Measurements from ENCODE around the gene CNIH2. TPM values are rescaled to one million over a fixed set of nuclear protein-coding genes. Genes with fewer than 3 reads are reported as not detected.
"Not testable (repeated sequence)": the region's sequence is repeated elsewhere in the genome, so short reads cannot be mapped to it uniquely, and the experiment has no call there.

The CNIH2 gene
- 2.0 and 3.4 TPM in 2 replicates for total RNA-seq (2014; rRNA removed; shearing (Covaris generic))

DNA sequence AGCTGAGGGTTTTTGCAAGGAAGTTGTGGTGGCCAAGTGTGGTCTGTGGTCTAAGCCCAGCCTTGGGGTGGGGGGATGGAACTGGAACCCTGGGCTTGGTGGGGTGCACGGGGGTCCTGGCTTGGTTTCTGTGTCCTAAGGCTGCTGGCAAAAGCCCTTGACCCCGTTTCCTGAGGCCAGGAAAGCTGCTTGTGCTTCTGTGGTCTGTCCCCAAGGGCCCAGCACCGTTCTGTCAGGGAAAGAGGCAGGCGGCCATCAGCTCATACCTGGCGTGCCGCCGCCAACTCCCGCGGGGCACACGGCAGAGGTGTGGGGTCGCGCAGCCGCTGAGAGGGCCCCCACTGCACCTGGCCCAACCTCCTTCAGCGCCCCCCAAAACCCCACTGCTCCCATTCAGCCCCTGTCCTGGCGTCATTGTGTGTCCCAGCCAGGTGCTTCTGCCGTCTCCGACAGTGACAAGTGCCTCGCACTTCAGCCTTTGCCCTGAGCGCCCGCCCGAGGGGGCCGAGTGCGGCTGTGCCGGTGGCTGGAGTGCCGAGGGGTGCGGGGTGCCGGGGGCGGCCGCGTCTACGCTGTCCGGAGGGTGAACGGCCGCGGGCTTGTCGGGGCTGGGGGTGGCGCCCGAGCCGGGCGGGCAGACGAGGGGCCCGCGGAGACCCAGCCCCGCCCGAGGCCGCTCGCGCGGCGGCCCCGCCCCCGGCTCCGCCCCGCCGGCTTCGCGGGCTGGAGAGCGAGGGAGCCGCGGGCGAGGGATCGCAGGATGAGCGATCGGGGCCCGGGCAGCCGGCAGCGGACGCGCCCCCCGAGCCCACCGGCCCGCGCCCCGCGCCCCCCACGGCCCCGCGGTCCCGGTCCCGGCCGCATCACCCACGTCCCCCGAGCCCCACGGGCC is at the start of gene CNIH2:
Gene CNIH2 (plus strand): TSS at position 705 of the 892 bp plus-strand sequence. CDS start 282 bp downstream, outside the sequence.
- peak; percentile 42 for DNase-seq (ENCODE audit: low read depth)

GRCh38 chr11:66228521-66228920 is 49.5 kb upstream of the CNIH2 start:
- no peak for DNase-seq (ENCODE audit: low read depth)

DNA sequence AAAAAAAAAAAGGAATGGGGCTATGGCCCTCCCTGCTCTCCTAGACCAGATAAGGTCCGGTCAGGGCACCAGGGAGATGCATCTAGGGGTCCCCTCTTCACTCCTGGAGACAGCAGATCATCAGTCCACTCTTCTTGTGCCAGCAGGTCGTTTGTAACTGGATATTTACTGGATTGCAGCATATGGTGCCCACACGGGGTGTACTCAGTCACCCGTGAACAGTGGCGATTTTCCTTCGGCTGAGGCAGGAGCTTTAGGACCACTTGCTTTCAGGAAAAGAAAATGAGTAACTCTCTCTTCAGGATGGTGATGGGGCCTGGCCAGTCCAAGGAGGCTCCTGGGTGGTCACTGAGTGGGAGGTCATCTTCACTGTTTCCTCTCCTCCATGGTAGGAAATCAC is 47.8 kb upstream of the CNIH2 start:
- DNase-seq (ENCODE audit: low read depth), result no peak

- DNase-seq (ENCODE audit: low read depth), result no peak
These were observed 47.0 kb upstream of the CNIH2 start for GRCh38 chr11:66230978-66231377.

DNA sequence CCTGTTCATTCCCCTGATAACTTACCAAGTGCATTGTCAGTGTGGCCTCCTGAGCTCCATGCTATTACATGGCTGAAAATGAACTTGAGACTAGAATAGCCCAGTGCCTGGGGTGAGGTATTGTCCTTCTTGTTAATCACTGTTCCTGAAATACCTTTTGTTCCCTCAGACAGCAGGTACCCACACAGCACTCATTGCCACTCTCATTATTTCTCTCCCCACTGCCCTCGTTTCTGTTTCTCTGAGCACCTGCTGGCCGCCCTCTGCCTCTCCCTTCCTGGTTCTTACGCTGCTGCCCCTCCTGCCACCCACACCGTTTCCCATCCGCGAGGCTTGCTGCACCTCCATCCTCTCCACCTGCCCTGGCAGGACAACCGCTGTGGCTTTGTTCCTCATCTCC is 46.4 kb upstream of the CNIH2 start:
- DNase-seq (ENCODE audit: low read depth), result no peak

GRCh38 chr11:66232769-66233168 is 45.2 kb upstream of the CNIH2 start:
- DNase-seq (ENCODE audit: low read depth), result no peak

- no peak for DNase-seq (ENCODE audit: low read depth)
These were observed 44.7 kb upstream of the CNIH2 start for GRCh38 chr11:66233301-66233700.

DNA sequence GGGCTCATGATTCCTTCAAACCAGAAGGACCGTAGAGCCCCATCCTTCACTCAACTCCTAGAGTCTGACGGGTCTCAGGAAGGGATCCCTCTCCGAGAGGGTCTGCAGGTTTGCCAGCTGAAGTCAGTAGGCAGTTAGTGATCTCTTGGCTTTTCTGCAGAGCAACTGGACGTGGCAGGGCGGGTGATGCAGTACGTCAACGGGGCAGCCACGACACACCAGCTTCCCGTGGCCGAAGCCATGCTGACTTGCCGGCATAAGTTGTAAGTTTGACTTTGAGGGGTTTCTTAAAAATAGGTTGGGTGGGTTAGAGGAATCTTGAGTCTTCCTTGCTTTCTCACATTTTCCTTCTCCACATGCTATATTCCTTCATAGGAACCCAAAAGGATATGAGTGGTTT is 42.8 kb upstream of the CNIH2 start:
- no peak for DNase-seq (ENCODE audit: low read depth)

DNA sequence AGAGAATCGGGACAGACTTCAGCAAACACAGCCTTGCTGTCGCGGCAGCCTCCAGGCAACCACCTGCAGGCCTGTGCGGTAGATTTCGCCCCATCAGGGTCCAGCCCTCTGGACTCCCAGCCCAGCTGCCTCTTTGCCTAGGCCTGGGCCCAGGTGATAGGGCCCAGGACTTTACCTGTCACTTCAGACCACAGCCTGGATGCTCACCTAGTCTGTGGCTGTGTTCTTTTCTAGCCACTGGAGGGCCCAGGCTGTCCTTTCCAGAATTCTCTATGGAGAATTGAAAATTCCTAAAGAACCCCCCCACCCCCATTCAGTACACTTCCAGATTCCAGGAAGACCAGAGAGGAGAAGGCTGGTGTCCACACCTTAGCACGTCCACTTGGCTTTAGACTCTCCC is 40.1 kb upstream of the CNIH2 start:
- no peak for DNase-seq (ENCODE audit: low read depth)

GRCh38 chr11:66238786-66239413 is 39.1 kb upstream of the CNIH2 start:
- no peak for DNase-seq (ENCODE audit: low read depth)

DNA sequence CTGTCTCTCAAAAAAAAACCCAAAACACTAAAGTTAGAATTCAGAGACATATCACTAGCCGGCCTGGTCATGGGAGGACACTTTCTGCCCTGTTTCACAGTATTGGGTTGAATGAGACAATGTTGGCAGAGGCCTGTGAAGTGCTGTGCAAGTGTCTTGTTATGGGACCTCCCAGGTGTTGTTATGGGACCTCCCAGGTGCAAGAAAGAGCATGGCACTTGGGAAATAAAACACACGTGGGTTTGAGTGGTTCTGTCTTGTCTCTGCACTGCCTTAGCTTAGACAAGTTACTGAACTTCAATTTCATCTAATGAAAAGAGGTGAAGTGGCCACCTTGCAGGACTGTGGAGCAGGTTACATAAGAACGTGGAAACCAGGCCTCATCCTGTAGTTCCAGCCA is 38.5 kb upstream of the CNIH2 start:
- no peak for DNase-seq (ENCODE audit: low read depth)

GRCh38 chr11:66239998-66240780 is 37.8 kb upstream of the CNIH2 start:
- DNase-seq (ENCODE audit: low read depth), result no peak

DNA sequence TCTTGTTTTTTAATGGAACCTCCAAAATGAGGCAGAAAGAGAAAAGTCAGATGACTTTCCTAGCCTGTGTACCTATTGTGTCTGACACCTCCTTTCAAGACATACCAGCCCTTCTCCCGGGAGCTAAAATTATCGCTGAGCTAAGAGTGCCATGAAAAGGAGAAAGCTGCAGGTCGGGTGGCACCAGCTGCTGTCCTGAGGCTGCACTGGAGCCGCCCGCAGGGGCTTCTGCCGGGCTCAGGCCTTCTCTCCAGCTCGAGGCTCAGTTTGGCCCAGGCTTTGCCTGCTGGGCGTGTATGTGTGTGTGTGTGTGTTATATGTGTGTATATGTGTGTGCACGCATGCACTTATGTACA is 37.2 kb upstream of the CNIH2 start:
- no peak for DNase-seq (ENCODE audit: low read depth)

DNA sequence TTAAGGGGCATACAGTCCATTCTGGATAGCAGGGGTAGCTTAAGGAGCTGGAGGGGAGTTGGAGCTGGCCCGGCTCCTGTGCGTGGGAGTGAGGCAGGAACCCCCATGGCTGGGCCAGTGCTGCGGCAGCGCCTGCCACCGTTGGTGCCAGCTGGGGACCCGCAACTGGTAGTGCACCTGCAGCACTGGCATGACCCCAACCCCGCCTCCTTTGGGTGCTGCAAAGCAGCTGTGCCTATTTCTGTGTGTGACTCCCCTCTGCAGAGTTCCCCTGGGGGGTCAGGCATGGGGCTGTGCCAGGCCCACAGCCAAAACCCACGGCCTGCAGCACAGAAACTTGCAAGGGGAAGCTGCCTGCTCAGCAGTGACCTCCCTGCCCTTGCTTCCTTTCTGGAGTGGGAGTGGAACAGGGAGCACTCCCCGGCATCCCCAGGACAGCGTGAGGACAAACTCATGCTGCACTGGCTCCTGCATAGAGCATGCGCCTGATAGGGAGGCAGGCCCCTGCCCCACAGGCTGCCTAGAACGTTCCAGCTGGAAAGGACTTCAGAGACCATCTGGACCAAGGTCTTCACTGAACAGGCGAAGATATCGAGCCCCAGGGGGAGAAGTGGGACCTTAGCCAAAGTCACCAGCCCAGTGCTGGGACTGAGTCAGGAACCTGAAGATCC is 35.7 kb upstream of the CNIH2 start:
- DNase-seq (ENCODE audit: low read depth), result no peak

GRCh38 chr11:66243782-66244535 is 34.0 kb upstream of the CNIH2 start:
- DNase-seq (ENCODE audit: low read depth), result no peak

DNA sequence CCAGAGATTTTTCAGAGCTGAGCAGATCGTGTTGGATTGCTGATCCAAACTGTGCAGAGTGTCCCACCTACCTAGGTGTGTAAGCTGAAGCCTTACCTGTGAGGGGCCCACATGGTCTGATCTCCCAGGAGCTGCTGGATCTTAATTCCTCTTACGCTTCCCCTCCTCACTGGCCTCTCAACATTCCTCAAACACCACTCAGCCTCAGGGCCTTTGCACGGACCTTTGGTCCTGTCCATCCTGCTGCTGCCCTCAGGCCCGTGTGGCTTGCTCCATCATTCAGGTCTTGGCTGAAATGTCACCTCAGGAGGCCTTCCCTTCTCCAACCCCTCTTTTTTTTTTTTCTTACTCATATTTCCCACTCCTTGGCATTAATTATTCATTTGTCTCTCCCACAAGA is 30.7 kb upstream of the CNIH2 start:
- DNase-seq (ENCODE audit: low read depth), result peak; percentile 17

DNA sequence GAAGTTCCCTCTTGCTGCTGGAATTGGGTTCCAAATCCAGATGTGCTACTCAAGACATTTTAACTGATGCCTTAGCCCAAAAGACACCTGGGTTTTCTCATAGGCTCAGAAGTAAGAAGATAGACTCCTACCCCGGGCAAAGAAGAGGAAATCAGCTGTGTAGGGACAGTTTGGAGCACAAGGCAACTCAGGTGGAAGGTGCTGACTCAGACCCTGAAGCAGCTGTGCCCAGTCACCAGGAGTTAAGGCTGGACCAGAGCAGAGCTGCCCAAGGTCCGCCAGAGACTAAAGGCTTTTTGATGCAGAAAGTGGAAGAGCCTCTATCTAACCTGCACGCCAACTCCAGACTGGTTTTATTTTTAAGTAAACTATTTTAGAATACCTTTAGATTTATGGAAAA is 30.2 kb upstream of the CNIH2 start:
- DNase-seq (ENCODE audit: low read depth), result no peak

DNA sequence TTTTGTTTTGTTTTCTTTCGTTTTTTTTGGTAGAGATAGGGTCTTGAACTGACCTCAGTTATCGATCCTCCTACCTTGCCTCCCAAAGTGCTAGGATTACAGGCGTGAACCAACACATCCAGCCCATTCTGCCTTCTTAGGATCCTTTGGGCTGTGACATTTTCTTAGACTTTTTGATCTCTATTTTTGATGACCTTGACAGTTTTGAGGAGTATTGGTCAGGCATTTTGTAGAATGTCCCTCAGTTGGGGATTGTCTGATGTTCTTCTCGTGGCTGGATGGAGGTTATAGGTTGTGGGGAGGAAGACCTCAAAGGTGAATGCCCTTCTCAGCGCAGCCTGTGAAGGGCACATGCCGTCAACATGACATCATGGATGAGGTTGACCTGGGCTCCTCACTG is 29.1 kb upstream of the CNIH2 start:
- no peak for DNase-seq (ENCODE audit: low read depth)

GRCh38 chr11:66251809-66252208 is 26.2 kb upstream of the CNIH2 start:
- no peak for DNase-seq (ENCODE audit: low read depth)

DNA sequence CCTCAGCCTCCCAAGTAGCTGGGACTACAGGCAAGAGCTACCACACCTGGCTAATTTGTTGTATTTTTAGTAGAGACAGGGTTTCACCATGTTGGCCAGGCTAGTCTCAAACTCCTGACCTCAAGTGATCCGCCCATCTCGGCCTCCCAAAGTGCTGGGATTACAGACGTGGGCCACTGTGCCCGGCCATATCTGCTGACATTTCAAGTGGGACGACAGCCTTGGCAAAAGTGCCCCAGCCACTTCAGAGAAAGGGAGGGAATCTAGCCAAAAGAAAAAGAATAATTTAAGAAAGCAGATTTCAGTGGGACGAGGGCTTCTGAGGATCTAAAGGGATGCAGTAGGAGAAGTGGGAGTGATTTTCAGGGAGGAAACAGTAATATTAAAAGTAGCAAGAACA is 24.9 kb upstream of the CNIH2 start:
- DNase-seq (ENCODE audit: low read depth), result not testable (repeated sequence)

DNA sequence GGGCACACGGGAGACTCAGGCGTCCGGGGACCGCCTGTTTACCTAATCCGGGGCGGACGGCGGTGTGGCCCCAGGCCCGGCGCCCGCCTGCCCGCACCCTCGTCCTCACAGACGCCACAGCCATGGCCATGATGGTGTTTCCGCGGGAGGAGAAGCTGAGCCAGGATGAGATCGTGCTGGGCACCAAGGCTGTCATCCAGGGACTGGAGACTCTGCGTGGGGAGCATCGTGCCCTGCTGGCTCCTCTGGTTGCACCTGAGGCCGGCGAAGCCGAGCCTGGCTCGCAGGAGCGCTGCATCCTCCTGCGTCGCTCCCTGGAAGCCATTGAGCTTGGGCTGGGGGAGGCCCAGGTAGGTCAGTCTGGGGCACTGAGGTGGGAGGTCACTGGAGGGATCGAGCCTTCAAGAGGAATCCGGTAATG is 19.5 kb upstream of the CNIH2 start:
- DNase-seq (ENCODE audit: low read depth), result no peak

Measured in M059J (cell line).